Effector memory CD8-positive, alpha-beta T cell (primary cell): ENCODE measurements around the gene ABCG1.
"Not testable (repeated sequence)": the region's sequence is repeated elsewhere in the genome, so short reads cannot be mapped to it uniquely, and the experiment has no call there.

Source experiments
- ATAC-seq: fragments of 150-1000 bp; cut with Tn5 transposase; replicated peaks from 2 replicates; pipeline ENCODE4 v1.10.0; 2021; ENCODE audit warnings: mild to moderate bottlenecking, moderate library complexity
- DNase-seq, 3 experiments: peaks; one replicate each; pipeline ENCODE4 v3.0.0; 2021
- H3K27ac Mint-ChIP-seq, 2 donors: one replicate each; pipeline ENCODE4 v1.8.0; 2022; ENCODE audit warnings: mild to moderate bottlenecking in 2 of 2, mixed read lengths in 2 of 2, moderate library complexity in 2 of 2
- H3K27me3 Mint-ChIP-seq, 2 donors: one replicate each; pipeline ENCODE4 v1.8.0; 2022; ENCODE audit warnings: mixed read lengths in 2 of 2
- H3K36me3 Mint-ChIP-seq: one replicate; pipeline ENCODE4 v1.8.0; 2022; ENCODE audit warnings: mild to moderate bottlenecking, moderate library complexity, mixed read lengths; ENCODE audit not compliant: insufficient read depth
- H3K4me1 Mint-ChIP-seq, 2 donors: one replicate each; pipeline ENCODE4 v1.8.0; 2022; ENCODE audit warnings: low read depth in 2 of 2, mixed read lengths in 2 of 2
- H3K4me3 Mint-ChIP-seq, 2 donors: one replicate each; pipeline ENCODE4 v1.8.0; 2022; ENCODE audit warnings: mild to moderate bottlenecking in 2 of 2, mixed read lengths in 2 of 2, moderate library complexity in 2 of 2
- H3K9me3 Mint-ChIP-seq, 2 donors: one replicate each; pipeline ENCODE4 v1.8.0; 2022; ENCODE audit warnings: mixed read lengths in 2 of 2

Gene ABCG1

DNA sequence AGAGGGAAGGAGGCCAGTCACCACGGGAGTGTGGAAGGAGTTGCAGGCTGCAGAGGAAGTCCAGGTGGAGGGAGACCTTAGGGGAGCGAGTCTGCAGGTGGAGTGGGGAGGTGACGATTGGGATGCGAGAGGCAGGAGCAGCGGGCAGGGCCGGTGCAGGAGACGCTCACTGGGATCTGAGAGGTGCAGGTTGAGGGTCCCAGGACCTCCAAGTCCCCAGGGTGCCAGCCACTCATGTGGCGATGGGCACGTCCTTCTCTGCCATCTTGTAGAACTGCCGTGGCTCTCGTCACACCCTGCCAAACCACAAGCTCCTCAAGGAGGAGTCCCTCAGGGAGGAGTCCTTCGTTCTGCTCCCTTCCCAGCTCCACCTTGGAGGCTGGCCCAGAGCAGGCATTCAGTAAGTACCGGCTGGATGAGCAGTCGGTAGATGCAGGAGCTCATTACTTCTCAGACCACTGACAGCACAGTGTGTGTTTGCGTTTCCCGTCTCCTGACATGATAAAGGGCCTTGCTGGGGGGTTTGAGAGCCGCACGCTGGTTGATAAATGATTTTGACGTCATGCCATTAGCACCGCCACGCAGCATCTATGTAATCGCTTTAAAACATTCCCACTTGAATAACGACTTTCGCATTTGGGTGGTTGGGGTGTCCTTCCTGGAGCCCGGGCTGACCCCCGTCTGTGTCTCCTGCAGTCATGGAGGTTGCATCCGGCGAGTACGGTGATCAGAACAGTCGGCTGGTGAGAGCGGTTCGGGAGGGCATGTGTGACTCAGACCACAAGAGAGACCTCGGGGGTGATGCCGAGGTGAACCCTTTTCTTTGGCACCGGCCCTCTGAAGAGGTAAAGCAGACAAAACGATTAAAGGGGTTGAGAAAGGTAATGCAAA, 68.5 kb downstream of the ABCG1 start:
- Mint-ChIP-seq H3K27ac (peak overlapping the region; percentile 20 to 23), H3K27me3 (no peaks in the 10 kb centered on the region), H3K36me3 (peaks cover 45% of the 10 kb centered on the region), H3K9me3 (no peaks in the 10 kb centered on the region), H3K4me3 (no peak overlapping the region), H3K4me1 (peaks cover 0 to 2% of the 10 kb centered on the region in 2 donors)
- DNase-seq (no peak), ATAC-seq (no peak)

DNA sequence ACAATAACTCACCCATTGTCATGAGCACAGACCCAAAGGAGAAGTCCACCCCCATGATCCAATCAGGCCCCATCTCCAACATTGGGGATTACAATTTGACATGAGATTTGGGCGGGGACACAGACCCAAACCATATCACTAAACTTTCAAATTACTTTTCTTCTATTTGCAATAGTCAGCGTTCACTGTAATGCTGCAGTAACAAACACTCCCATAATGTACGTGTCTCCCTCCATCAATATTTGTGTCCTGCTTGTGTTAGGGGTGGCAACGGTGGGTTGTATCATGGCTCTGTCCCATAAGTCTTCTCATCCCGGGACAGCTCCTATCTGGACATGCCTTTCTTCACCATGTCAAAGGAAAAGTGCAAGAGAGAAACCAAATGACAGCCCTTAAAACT, 70.0 kb downstream of the ABCG1 start:
- Mint-ChIP-seq H3K27me3 (no peaks in the 10 kb centered on the region), H3K27ac (no peak overlapping the region), H3K9me3 (no peaks in the 10 kb centered on the region), H3K36me3 (peaks cover 37% of the 10 kb centered on the region), H3K4me3 (no peak overlapping the region), H3K4me1 (no peaks in the 10 kb centered on the region)
- no peak for ATAC-seq
- DNase-seq = no peak

GRCh38 chr21:42289926-42290325, 71.0 kb downstream of the ABCG1 start:
- H3K27me3 Mint-ChIP-seq = no peaks in the 10 kb centered on the region
- peaks cover 33% of the 10 kb centered on the region for H3K36me3 Mint-ChIP-seq
- H3K4me1 Mint-ChIP-seq = no peaks in the 10 kb centered on the region
- no peaks in the 10 kb centered on the region for H3K9me3 Mint-ChIP-seq
- ATAC-seq = no peak
- DNase-seq = no peak
- no peak overlapping the region for H3K27ac Mint-ChIP-seq
- H3K4me3 Mint-ChIP-seq = no peak overlapping the region

GRCh38 chr21:42290505-42290904, 71.6 kb downstream of the ABCG1 start:
- no peak for DNase-seq
- no peaks in the 10 kb centered on the region for H3K9me3 Mint-ChIP-seq
- no peaks in the 10 kb centered on the region for H3K4me1 Mint-ChIP-seq

DNA sequence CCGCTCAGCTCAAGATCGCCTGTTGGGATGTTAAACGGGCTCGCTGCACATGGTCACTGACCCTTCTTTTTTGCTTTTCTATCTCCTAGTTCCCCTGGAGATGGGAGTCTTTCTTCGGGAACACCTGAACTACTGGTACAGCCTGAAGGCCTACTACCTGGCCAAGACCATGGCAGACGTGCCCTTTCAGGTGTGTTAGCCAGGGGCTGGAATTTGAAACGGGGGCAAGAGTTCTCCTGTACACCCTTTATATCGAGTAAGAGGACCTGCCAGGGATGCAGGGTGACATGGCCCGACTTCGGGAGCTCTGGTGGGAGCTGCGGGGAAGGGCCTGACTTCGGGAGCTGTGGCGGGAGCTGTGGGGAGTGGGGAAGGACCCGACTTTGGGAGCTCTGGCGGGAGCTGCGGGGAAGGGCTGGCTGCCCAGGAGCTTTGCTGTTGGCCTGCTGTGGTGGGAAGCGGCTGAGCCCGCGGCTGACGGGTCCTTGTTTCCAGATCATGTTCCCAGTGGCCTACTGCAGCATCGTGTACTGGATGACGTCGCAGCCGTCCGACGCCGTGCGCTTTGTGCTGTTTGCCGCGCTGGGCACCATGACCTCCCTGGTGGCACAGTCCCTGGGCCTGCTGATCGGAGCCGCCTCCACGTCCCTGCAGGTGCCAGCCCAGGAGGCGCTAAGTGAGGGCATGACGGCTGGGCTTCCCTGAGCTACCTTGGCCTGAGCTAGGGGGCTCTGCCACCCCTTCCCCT, 72.2 kb downstream of the ABCG1 start:
- Mint-ChIP-seq H3K9me3 (no peaks in the 10 kb centered on the region), H3K4me3 (no peak overlapping the region), H3K36me3 (peaks cover 32% of the 10 kb centered on the region), H3K4me1 (no peaks in the 10 kb centered on the region), H3K27me3 (no peaks in the 10 kb centered on the region), H3K27ac (no peak overlapping the region)
- no peak for DNase-seq
- ATAC-seq = no peak

More at GRCh38 chr21:42290505-42290904, 71.6 kb downstream of the ABCG1 start:
- Mint-ChIP-seq H3K36me3 (peaks cover 30% of the 10 kb centered on the region), H3K4me3 (no peak overlapping the region), H3K27ac (no peak overlapping the region), H3K27me3 (no peaks in the 10 kb centered on the region)
- no peak for ATAC-seq

DNA sequence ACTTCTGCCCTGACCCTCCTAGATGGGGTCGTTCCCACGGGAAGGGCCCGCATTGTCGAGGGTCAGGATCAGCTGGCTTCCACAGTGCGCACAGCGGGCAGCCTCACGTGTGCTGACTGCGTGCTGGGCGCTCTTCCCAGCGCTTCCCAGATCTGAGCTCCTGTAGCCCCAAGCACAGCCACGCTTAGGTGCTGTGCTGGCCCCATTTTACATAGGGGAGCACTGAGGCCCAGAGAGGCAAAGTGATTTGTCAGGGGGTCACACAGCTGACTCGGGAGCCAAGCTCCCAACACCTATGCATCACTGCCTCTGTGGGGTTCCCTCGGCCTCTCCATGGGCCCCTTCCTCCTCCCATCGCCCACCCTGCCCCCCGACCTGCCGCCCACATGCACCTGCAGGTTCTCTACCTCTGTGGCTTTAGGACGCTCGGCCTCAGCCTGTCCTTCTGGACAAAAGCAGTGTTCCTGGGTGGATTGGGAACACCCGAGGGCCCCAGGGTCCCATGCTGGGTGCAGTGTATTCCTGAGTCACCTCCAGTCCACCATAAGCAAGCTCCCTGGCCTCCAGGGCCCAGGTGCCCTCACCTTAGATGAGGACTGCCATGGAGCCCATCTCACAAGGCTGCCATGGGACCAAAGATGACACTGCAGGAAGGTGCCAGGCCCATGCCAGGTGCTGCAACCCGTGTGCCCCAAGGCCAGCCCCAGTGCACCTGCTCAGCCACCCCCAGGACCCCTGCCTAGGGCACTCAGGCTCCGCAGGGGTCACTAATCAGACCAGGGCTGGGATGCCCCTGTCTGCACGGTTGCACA, 73.0 kb downstream of the ABCG1 start:
- Mint-ChIP-seq H3K36me3 (peaks cover 32% of the 10 kb centered on the region), H3K27me3 (no peaks in the 10 kb centered on the region), H3K27ac (no peak overlapping the region), H3K4me3 (no peak overlapping the region), H3K9me3 (no peaks in the 10 kb centered on the region), H3K4me1 (no peaks in the 10 kb centered on the region)
- ATAC-seq (peak; percentile 32), DNase-seq (no peak)

GRCh38 chr21:42292563-42293142, 73.7 kb downstream of the ABCG1 start:
- ATAC-seq, H3K27me3 Mint-ChIP-seq, H3K27ac Mint-ChIP-seq, DNase-seq, H3K4me3 Mint-ChIP-seq, H3K9me3 Mint-ChIP-seq, H3K4me1 Mint-ChIP-seq: not testable (repeated sequence)
- H3K36me3 Mint-ChIP-seq = peaks cover 39% of the 10 kb centered on the region

DNA sequence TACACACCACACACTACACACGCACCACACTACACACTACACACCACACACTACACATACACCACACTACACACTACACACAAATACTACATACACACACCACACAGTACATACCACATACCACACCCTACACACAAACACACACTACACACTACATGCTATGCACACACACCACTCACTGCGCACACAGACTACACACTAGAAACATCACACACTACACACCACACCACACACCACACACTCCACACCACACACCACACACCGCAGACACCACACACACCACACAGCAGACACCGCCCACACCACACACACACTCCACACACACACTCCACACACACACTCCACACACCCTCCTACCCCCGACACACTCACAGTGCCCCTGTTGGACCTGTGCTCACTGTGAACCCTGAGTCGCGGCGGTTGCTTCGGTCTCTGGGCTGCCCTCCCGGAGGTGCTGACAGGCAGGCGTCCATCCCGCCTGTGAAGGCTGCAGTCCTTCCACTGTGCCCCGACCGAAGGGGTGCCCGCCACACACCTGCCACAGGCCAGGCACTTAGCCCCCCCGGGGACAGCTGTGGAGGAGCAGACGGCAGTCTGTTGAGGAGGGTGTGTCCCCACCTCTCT, 74.8 kb downstream of the ABCG1 start:
- Mint-ChIP-seq H3K4me1 (peaks cover 0 to 3% of the 10 kb centered on the region in 2 donors), H3K36me3 (peaks cover 38% of the 10 kb centered on the region), H3K27me3 (no peaks in the 10 kb centered on the region), H3K4me3 (no peak overlapping the region), H3K9me3 (no peaks in the 10 kb centered on the region), H3K27ac (peak overlapping the region in 1 of 2 donors; percentile 63)
- no peak for DNase-seq
- no peak for ATAC-seq

- H3K36me3 Mint-ChIP-seq = peaks cover 38% of the 10 kb centered on the region
- ATAC-seq = no peak
- DNase-seq = no peak
- no peaks in the 10 kb centered on the region for H3K9me3 Mint-ChIP-seq
- peaks cover 0 to 3% of the 10 kb centered on the region in 2 donors for H3K4me1 Mint-ChIP-seq
- H3K4me3 Mint-ChIP-seq = no peak overlapping the region
- H3K27ac Mint-ChIP-seq = peak overlapping the region in 1 of 2 donors; percentile 63
- H3K27me3 Mint-ChIP-seq = no peaks in the 10 kb centered on the region
Observed at GRCh38 chr21:42294273-42294880, 75.4 kb downstream of the ABCG1 start.

GRCh38 chr21:42295845-42296244, 76.9 kb downstream of the ABCG1 start:
- H3K27ac Mint-ChIP-seq = no peak overlapping the region

DNA sequence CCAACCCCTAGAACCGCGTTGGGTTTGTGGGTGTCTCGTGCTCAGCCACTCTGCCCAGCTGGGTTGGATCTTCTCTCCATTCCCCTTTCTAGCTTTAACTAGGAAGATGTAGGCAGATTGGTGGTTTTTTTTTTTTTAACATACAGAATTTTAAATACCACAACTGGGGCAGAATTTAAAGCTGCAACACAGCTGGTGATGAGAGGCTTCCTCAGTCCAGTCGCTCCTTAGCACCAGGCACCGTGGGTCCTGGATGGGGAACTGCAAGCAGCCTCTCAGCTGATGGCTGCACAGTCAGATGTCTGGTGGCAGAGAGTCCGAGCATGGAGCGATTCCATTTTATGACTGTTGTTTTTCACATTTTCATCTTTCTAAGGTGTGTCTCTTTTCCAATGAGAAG, 77.6 kb downstream of the ABCG1 start:
- no peaks in the 10 kb centered on the region for H3K9me3 Mint-ChIP-seq

More at GRCh38 chr21:42295845-42296244, 76.9 kb downstream of the ABCG1 start:
- no peak overlapping the region for H3K4me3 Mint-ChIP-seq
- peaks cover 33% of the 10 kb centered on the region for H3K36me3 Mint-ChIP-seq
- no peak for ATAC-seq
- no peak for DNase-seq
- peaks cover 0 to 3% of the 10 kb centered on the region in 2 donors for H3K4me1 Mint-ChIP-seq
- H3K9me3 Mint-ChIP-seq = no peaks in the 10 kb centered on the region
- no peaks in the 10 kb centered on the region for H3K27me3 Mint-ChIP-seq

GRCh38 chr21:42297377-42297776, 78.4 kb downstream of the ABCG1 start:
- H3K9me3 Mint-ChIP-seq = no peaks in the 10 kb centered on the region
- no peaks in the 10 kb centered on the region for H3K27me3 Mint-ChIP-seq
- H3K27ac Mint-ChIP-seq = no peak overlapping the region
- peaks cover 0 to 3% of the 10 kb centered on the region in 2 donors for H3K4me1 Mint-ChIP-seq
- DNase-seq (no peak), ATAC-seq (no peak)
- peaks cover 28% of the 10 kb centered on the region for H3K36me3 Mint-ChIP-seq
- no peak overlapping the region for H3K4me3 Mint-ChIP-seq

More for the DNA sequence above, 77.6 kb downstream of the ABCG1 start:
- Mint-ChIP-seq H3K4me3 (no peak overlapping the region), H3K27me3 (no peaks in the 10 kb centered on the region), H3K4me1 (peaks cover 0 to 3% of the 10 kb centered on the region in 2 donors), H3K27ac (no peak overlapping the region), H3K36me3 (peaks cover 28% of the 10 kb centered on the region)
- DNase-seq (no peak), ATAC-seq (no peak)
